Germinal center (tissue), 1 donor: ENCODE results near the gene TTC28.

Source experiments
- DNase-seq: peaks from one replicate; pipeline ENCODE4 v3.0.0; 2012; ENCODE audit warnings: mixed read lengths, low spot score

TTC28 gene

DNA sequence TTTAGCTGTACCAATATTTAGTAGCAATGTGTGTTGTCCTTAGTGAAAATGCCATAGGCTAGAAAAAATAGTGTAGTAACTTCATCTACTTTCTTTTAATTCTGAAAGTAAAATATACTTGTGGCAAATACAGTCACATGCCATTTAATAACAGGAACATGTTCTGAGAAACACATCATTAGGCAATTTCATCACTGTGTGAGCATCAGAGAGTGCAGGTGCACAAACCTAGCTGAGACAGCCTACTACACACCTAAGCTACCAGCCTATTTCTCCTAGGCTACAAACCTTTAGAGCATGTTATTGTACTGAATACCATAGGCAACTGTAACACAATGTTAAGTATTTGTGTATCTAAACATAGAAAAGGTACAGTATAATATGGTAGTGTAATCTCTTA is 633.5 kb downstream of the TTC28 start:
- no peak for DNase-seq

GRCh38 chr22:28044546-28045173 is 635.0 kb downstream of the TTC28 start:
- no peak for DNase-seq

DNA sequence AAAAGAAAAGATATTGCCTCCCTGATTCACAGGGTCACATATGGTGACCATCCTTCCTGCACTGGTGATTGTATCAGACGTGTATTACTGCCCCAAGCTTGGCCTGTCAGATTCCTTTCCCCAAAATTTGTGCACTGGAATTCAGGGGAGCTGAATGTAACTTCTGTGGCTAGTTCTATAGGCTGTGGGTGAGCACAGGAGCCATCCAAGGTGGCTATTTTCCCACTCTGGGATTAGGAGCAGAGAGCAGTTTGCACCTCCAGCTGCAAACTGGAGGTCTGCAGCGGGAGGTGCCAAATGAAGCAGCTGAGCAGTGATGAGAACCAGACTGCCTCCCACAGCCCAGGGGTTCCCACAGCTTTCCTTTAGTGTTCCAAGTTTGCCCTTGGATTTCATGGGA is 636.4 kb downstream of the TTC28 start:
- DNase-seq, result no peak

DNA sequence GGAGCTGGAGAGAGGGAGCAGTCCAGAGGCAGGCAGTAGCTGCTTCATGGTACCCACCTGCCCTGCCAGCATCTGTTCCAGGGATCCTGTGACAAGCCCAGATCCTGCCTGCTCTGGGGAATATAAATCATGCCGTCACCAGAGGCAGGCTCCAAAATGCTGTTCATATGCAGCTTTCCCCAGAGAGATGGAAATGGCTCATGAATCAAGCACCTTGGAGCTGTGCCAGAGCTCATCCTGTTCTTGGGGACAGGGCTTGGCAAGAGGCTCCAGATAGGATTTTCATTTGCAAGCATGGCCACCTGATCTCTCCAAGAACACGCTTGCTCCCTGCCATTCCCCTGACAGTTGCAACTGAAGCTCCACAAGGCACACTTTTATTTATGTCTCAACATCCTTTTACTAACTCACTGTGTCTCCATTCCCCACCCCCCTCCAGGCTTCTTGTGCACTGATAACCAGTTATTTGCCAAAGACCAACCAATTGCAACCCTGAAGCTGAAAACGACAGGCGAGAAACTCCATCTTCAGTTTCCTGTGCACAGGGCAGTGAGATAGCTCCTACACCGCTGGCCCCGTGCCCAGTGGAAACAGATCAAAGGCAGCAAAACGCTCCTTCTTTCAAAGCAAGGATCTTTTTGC is 644.8 kb downstream of the TTC28 start:
- DNase-seq, result no peak

GRCh38 chr22:28034145-28034759 is 645.4 kb downstream of the TTC28 start:
- DNase-seq, result no peak

DNA sequence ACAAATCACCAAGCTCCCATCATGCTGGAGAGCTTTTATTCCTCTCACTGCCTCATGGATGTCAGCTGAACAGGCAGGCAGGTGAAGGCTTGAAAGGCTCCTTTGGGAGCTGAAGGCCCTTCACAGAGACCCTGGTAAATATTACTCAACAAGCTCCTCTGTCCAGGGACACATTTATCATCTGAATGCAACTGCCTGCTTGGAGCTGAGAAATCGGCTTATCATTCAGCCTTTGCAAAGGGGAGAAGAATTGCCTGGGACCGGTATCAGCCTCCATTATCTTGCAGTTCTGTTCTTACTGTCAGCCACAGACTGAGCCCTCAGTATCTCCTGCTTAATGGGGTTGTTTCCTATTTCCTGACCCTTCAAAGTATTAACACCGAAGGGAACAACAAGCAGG is 646.8 kb downstream of the TTC28 start:
- DNase-seq, result no peak

DNA sequence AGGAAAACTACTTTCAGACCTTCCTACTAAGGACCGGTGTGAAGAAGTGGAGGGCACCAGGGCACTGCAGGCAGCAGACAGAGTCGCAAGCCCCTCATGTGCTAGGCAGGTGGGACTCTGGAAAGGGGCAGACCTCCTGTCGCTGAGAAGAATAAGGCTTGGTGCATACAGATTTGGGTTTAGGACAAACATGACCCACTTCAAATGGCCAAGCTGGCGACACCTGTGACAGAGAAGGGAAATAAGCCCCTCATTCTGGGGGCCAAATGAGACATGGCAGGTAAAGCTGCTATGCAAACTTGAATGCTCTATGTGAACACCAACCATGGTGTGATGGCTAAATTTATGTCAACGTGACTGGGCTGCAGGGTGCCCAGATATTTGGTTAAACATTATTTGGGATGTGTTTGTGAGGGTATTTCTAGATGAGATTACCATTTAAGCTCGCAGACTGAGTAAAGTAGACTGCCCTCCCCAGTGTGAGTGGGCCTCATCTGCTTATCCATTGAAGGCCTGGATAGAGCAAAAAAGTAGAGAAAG is 648.2 kb downstream of the TTC28 start:
- no peak for DNase-seq

DNA sequence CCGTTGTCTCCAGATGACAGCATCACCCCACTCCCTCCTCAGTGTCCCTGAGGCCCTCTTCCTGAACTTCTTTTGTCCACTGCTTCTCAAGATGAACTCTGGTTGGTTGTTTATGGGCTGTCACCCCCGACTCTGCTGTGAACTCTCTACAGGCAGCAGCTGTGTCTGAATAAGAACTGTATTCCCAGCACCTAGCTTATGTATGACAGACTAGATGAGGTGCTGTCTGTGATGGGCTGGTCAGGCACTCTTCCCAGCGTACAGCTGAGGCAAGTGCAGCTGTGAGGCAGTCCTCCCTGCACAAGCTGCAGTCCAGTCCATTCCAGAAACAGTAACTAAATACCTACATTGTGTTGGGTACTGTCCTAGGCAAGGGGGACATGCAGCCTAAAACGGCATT is 649.2 kb downstream of the TTC28 start:
- DNase-seq, result no peak

DNA sequence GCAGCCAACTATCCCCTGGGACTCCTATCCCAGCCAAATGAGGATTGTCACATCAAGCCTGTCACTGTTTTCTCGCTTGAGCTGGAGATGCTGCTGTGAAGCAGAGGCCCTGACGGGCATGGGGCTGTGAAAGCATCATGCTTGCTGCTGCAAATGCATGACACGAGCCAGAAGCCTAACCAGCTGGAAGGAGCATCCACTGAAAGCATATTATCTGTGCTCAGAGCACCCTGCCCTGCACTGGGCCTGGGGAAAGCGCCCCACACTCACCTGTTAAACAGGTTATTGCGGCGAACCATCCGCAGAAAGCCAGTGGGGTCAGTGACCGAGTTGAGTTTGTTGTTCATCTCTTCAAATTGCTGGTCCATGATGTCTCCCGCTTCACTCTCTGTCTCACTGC is 649.7 kb downstream of the TTC28 start:
- DNase-seq, result no peak

- DNase-seq, result no peak
Measured at GRCh38 chr22:28029201-28029948, 650.3 kb downstream of the TTC28 start.

- no peak for DNase-seq
Measured at GRCh38 chr22:28027453-28028448, 651.9 kb downstream of the TTC28 start.

DNA sequence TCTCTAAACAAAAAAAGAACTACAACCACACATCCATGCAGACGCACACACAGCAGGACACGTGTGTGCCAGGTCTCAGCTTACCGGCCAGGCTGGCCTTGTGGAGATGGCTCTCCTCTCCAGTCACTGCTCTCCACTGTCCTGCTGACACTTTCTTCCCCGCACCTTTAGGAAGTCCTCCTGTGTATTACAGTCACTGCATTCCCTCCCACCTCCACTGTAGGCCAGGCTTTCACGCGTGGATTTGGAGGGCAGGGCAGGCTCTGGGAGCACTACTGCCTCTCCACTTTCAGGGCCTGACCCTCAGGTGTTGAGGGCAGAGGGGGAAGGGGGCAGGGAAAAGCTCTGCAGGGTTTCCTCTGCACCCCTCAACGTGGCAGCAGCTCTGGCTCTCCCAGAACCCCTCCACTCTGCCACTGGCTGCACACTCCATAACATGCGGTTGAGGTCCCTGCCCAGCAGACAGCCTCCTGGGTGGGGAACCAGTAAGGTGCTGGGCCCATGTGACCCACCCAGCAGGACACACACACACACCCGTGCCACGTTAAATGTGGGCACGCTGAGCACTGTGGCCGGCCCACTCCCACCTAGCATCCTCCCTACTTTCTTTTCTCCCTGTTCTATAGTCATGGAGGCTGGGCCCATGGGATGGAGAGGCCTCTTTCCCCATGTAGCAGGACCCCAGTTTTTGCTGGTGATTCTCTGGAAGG is 653.6 kb downstream of the TTC28 start:
- no peak for DNase-seq

DNA sequence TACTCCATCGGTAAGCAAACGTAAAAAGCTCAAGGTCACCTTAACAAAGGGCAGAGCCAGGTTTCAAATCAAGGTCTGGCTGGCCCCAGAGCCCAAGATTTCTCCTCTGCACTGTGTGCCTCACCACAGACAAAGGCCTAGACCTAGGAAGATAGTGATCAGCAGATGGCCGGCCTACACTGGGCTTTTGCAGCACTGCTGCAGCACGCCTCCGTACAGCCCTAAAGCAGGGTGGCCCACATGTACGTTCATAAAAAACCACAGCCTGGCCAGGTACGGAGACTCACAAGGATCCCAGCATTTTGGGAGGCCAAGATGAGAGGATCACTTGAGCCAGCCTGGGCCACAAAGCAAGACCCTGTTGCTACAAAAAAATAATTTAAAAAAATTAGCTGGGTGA is 654.3 kb downstream of the TTC28 start:
- no peak for DNase-seq

- DNase-seq, result no peak
Measured at GRCh38 chr22:28024422-28024888, 655.2 kb downstream of the TTC28 start.

DNA sequence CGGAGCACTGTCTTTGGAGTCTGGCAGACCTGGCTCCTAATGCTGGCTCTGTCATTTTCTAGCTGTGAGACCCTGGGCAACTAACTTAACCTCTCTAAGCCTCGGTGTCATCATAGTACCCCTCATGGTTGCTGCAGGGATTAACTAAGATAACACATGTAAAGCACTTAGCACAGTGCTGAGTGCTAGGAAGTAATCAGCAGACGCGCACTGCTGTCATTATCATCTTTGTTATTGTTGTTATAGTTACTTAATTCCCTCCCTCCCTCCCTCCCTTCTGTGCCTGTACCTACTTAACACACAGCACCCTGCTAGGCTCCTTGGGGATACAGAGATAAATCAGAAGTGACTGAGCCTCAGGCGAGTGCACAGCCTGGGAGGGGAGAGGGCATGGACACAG is 655.9 kb downstream of the TTC28 start:
- DNase-seq, result no peak

DNA sequence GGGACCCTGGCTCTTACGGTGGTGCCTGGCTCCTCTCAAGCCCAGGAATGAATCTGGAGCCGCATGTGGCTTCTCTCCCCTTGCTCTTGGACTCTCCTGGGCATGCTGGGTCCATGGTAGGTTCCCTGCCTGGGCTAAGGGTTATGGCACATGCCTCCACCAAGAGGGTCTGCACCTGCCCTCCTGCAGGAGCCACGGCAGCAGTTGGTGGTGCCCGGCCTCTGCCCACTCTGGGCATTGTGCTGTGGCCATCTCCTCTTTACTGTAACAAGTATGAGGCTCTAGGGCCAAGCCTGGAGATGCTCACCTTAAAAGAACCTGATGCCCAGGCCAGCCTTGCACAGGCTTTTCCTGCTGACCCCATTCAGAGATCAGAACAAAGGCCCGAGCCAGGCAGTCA is 656.6 kb downstream of the TTC28 start:
- DNase-seq, result no peak

DNA sequence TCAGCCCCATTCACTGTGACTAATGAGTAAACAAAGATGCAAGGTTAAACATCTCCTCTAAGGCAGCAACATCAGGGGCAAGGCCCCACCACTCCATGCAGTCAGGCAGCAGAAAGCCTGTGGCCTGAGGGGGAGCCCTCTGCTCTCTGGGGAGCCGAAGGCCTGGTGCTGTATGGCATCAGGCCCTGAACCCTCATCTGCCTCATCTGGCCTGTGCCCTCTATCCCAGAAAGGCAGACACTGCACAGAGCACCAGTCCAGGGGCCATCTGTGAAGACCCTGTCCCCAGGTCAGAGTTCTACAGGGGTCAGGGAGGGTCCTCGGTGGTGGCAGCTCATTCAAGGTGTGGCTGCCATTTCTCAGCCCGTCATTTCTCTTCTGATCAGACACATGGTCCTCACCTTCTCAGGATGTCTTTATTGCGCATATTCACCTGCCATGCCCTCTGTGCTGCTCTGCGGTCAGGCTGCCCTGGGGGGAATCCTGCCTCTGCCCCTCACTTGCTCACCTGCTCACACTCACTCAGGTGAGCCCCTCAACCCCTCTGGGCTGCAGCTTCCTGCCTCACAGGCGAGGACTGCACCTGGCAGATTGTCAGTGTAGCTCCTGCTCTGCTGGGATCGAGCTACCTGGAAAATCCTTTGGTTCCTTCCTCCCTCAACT is 657.5 kb downstream of the TTC28 start:
- no peak for DNase-seq

DNA sequence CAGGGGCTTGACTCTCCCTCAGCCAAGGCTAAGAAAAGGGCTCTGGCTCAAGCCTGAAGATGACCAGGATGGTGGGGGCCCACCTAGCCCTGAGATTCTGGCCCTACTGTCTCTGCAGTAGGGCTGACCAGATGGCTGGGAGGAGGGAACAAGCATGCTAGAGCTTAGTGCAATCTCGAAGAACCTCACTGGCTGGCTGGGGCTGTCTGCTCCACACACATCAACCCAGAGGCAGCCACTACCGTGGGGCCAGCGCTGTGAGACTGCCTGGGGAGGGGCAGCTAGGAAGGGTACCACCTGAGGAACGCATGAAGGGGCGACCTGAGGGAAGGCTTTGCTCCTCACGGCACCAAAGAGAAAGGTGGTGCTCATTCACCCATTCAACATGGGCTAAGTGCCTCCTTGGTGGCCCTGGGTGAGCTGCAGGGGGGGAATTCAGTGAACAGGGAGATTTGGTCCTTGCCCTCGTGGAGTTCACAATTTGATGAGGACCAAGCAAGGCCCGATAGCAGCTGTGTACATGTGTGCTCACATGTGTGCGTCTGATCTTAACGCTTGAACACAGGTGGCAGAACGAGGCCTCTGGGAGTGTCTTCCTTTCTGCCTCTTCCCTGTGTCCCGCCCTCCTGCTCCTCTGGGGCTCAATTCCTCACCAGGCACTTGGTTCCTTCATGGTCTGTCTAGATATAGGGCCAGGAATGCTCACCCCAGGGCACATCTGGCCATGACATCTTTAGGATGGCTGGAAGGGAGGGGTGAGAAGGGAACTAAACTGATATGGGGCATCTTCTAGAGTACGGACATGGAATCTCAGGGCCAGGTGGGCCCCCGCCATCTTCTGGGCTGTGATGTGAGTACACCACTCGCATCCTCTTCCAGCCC is 658.3 kb downstream of the TTC28 start:
- no peak for DNase-seq
